Breast epithelium (tissue), 3 donors: ENCODE data around the gene PRKCE.

Source experiments
- CTCF ChIP-seq, 3 donors: fragments of 450-650 bp; IDR thresholded peaks; one replicate each; pipeline ENCODE4 v1.5.1; 2016 to 2017; ENCODE audit warnings: antibody characterized with exemption in 3 of 3, mild to moderate bottlenecking in 3 of 3, moderate library complexity in 3 of 3
- POLR2A ChIP-seq: fragments of 450-650 bp; IDR thresholded peaks from one replicate; pipeline ENCODE4 v1.6.1; 2016; ENCODE audit warnings: antibody characterized with exemption, mild to moderate bottlenecking, moderate library complexity

GRCh38 chr2:45962177-45962921 lies 310.9 kb downstream of the PRKCE start:
- TF ChIP-seq CTCF (IDR thresholded peaks at IDR 0.05), result no peak
- no peak for TF ChIP-seq POLR2A
